Nephron (organoid): ENCODE data around the gene SRRM2.

ENCODE experiments used
- H3K27ac Mint-ChIP-seq, 3 experiments: 2 replicates each; pipeline ENCODE4 v1.8.0; 2020; ENCODE audit warnings: mixed read lengths in 3 of 3, mild to moderate bottlenecking in 2 of 3, moderate library complexity in 1 of 3
- H3K27me3 Mint-ChIP-seq: 2 replicates; pipeline ENCODE4 v1.8.0; 2021; ENCODE audit warnings: low read depth, mild to moderate bottlenecking, moderate library complexity, mixed read lengths
- H3K36me3 Mint-ChIP-seq: 2 replicates; pipeline ENCODE4 v1.8.0; 2020; ENCODE audit warnings: low read depth, mixed read lengths
- H3K4me1 Mint-ChIP-seq: 2 replicates; pipeline ENCODE4 v1.8.0; 2020; ENCODE audit warnings: mixed read lengths
- H3K4me3 Mint-ChIP-seq, 3 experiments: 2 replicates each; pipeline ENCODE4 v1.8.0; 2020; ENCODE audit warnings: mild to moderate bottlenecking in 3 of 3, mixed read lengths in 3 of 3, moderate library complexity in 2 of 3
- H3K9me3 Mint-ChIP-seq: 2 replicates; pipeline ENCODE4 v1.8.0; 2020; ENCODE audit warnings: mixed read lengths
- CTCF ChIP-seq, 3 experiments: fragments of 200-600 bp; sonication (generic); IDR thresholded peaks; one replicate each; pipeline ENCODE4 v1.5.0; 2021; ENCODE audit warnings: antibody characterized with exemption in 3 of 3; ENCODE audit not compliant: unreplicated experiment in 3 of 3

Gene SRRM2

GRCh38 chr16:2712546-2712945 lies 39.9 kb upstream of the SRRM2 start:
- H3K27me3 Mint-ChIP-seq = peaks cover 5% of the 10 kb centered on the region
- H3K27ac Mint-ChIP-seq = no peak overlapping the region
- no peaks in the 10 kb centered on the region for H3K4me1 Mint-ChIP-seq
- no peak overlapping the region for H3K4me3 Mint-ChIP-seq
- H3K36me3 Mint-ChIP-seq = peaks cover 3% of the 10 kb centered on the region
- no peaks in the 10 kb centered on the region for H3K9me3 Mint-ChIP-seq
- TF ChIP-seq CTCF (IDR thresholded peaks at IDR 0.05; ENCODE audit: unreplicated experiment in 3 of 3) = no peak

DNA sequence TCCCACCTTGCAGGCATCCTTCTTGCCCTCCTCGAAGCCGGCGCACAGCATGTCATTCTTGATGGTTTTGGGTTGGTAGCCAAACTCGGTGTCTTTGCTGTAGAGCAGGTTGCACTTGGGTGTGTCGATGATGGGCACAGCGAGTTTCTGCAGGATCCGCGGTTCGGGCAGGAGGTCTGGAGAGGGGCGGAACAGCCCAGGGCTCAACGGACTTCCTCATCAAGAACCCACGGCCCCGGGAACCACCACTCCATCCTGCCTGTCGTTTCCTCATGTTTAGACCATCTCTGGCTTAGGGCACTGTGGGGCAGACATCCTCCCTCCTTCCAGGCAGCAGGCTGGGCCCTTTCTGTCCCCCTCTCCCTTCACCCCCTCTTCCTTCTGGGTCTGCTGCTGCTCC lies 38.9 kb upstream of the SRRM2 start:
- H3K27me3 Mint-ChIP-seq = peaks cover 5% of the 10 kb centered on the region
- no peak for TF ChIP-seq CTCF (IDR thresholded peaks at IDR 0.05; ENCODE audit: unreplicated experiment in 3 of 3)
- no peak overlapping the region for H3K4me3 Mint-ChIP-seq
- no peaks in the 10 kb centered on the region for H3K9me3 Mint-ChIP-seq
- H3K27ac Mint-ChIP-seq = no peak overlapping the region
- H3K36me3 Mint-ChIP-seq = no peaks in the 10 kb centered on the region
- no peaks in the 10 kb centered on the region for H3K4me1 Mint-ChIP-seq

- H3K27ac Mint-ChIP-seq = no peak overlapping the region
- H3K36me3 Mint-ChIP-seq = no peaks in the 10 kb centered on the region
- H3K9me3 Mint-ChIP-seq = no peaks in the 10 kb centered on the region
- H3K4me1 Mint-ChIP-seq = no peaks in the 10 kb centered on the region
- H3K27me3 Mint-ChIP-seq = peaks cover 5% of the 10 kb centered on the region
- TF ChIP-seq CTCF (IDR thresholded peaks at IDR 0.05; ENCODE audit: unreplicated experiment in 3 of 3) = no peak
- no peak overlapping the region for H3K4me3 Mint-ChIP-seq
These were observed 38.3 kb upstream of the SRRM2 start for GRCh38 chr16:2713985-2714774.

GRCh38 chr16:2715064-2715463 lies 37.4 kb upstream of the SRRM2 start:
- Mint-ChIP-seq H3K27ac (no peak overlapping the region), H3K4me1 (no peaks in the 10 kb centered on the region), H3K9me3 (no peaks in the 10 kb centered on the region), H3K36me3 (no peaks in the 10 kb centered on the region), H3K4me3 (peak overlapping the region in 2 of 3 experiments; percentile 5 to 28), H3K27me3 (peaks cover 5% of the 10 kb centered on the region)
- TF ChIP-seq CTCF (IDR thresholded peaks at IDR 0.05; ENCODE audit: unreplicated experiment in 3 of 3) = no peak

DNA sequence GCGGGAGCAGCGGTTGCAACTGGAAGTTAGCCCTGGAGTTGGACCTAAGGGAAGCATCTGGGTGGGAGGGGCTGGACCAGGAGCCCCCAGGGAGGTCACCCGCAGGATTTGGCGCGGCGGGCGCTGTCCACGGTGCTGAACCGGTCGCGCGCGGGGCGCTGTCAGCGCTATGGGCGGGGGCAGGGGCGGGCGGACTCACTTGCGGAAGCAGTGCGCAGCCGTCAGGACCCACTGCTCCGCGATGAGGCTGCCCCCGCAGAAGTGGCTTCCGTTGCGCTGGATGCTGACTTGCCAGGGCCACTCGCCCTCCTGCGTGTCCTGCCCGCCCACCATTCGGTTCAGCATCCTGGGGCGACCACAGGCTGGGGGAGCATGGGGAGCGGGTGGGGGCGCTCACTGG lies 36.9 kb upstream of the SRRM2 start:
- Mint-ChIP-seq H3K4me3 (no peak overlapping the region), H3K4me1 (no peaks in the 10 kb centered on the region), H3K27me3 (peaks cover 5% of the 10 kb centered on the region), H3K27ac (no peak overlapping the region), H3K9me3 (no peaks in the 10 kb centered on the region), H3K36me3 (no peaks in the 10 kb centered on the region)
- no peak for TF ChIP-seq CTCF (IDR thresholded peaks at IDR 0.05; ENCODE audit: unreplicated experiment in 3 of 3)
